CD4-positive, CD25-positive, alpha-beta regulatory T cell (primary cell): ENCODE data around the gene PEPD. TPM values are rescaled to one million over a fixed set of nuclear protein-coding genes. Genes with fewer than 3 reads are reported as not detected.
"Not testable (repeated sequence)": the region's sequence is repeated elsewhere in the genome, so short reads cannot be mapped to it uniquely, and the experiment has no call there.

Experiments
- ATAC-seq, 2 donors: fragments of 150-1000 bp; cut with Tn5 transposase; one replicate each; pipeline ENCODE4 v1.10.0; 2021; ENCODE audit warnings: low read depth in 2 of 2, moderate number of reproducible peaks in 2 of 2, moderate library complexity in 1 of 2
- DNase-seq, 3 donors: peaks; one replicate each; pipeline versions ENCODE4 v3.0.0 to v3.0.0-alpha.2; 2012 to 2022; ENCODE audit warnings: mixed read lengths in 1 of 3
- H3K27ac ChIP-seq: one replicate; pipeline ENCODE4 v1.7.0; 2013; ENCODE audit warnings: mild to moderate bottlenecking, low read length; ENCODE audit not compliant: insufficient read depth, poor library complexity, severe bottlenecking
- H3K27me3 ChIP-seq: one replicate; pipeline ENCODE4 v1.7.0; 2013; ENCODE audit warnings: low read length; ENCODE audit not compliant: control insufficient read depth, insufficient read depth
- H3K36me3 ChIP-seq: one replicate; pipeline ENCODE4 v1.7.0; 2013; ENCODE audit warnings: mild to moderate bottlenecking, low read length, moderate library complexity; ENCODE audit not compliant: control insufficient read depth, insufficient read depth
- H3K4me1 ChIP-seq: 2 replicates; pipeline ENCODE4 v1.7.0; 2013; ENCODE audit warnings: mild to moderate bottlenecking, low read length; ENCODE audit not compliant: insufficient read depth, control insufficient read depth, poor library complexity, severe bottlenecking
- H3K4me3 ChIP-seq: one replicate; pipeline ENCODE4 v1.7.0; 2013; ENCODE audit warnings: low read depth, mild to moderate bottlenecking, low read length, moderate library complexity
- H3K9me3 ChIP-seq, 2 experiments: 1 replicate in 1 of 2; 2 replicates in 1 of 2; pipeline ENCODE4 v1.7.0; 2013; ENCODE audit warnings: low read length in 2 of 2, mild to moderate bottlenecking in 1 of 2, moderate library complexity in 1 of 2; ENCODE audit not compliant: control insufficient read depth in 2 of 2
- H3K27ac Mint-ChIP-seq, 3 donors: one replicate each; pipeline ENCODE4 v1.8.0; 2020 to 2022; ENCODE audit warnings: mild to moderate bottlenecking in 3 of 3, mixed read lengths in 3 of 3, moderate library complexity in 2 of 3
- H3K27me3 Mint-ChIP-seq: one replicate; pipeline ENCODE4 v1.8.0; 2022; ENCODE audit warnings: mild to moderate bottlenecking, mixed read lengths
- H3K36me3 Mint-ChIP-seq: one replicate; pipeline ENCODE4 v1.8.0; 2020; ENCODE audit warnings: mixed read lengths
- H3K4me1 Mint-ChIP-seq, 4 donors: one replicate each; pipeline ENCODE4 v1.8.0; 2020 to 2022; ENCODE audit warnings: mixed read lengths in 4 of 4, mild to moderate bottlenecking in 1 of 4
- H3K4me3 Mint-ChIP-seq, 4 donors: one replicate each; pipeline ENCODE4 v1.8.0; 2020 to 2022; ENCODE audit warnings: mild to moderate bottlenecking in 4 of 4, mixed read lengths in 4 of 4, moderate library complexity in 3 of 4
- H3K9me3 Mint-ChIP-seq, 7 donors: one replicate each; pipeline ENCODE4 v1.8.0; 2020 to 2022; ENCODE audit warnings: mixed read lengths in 7 of 7, mild to moderate bottlenecking in 3 of 7, moderate library complexity in 2 of 7
- polyA plus RNA-seq, 4 donors: library from polyadenylated mRNA; unstranded; fragments of 300-500 nt; fragmentation: Illumina TruSeq; gene quantifications; one replicate each; pipeline ENCODE4 v1.2.3, GENCODE V29; 2021
- total RNA-seq: library from RNA; stranded (reverse); gene quantifications from one replicate; pipeline ENCODE4 v1.2.3, GENCODE V29; 2022

Gene PEPD
- total and polyA plus RNA-seq, 5 donors from 2014 or later, result 36.8 to 141 (median 109) TPM

DNA sequence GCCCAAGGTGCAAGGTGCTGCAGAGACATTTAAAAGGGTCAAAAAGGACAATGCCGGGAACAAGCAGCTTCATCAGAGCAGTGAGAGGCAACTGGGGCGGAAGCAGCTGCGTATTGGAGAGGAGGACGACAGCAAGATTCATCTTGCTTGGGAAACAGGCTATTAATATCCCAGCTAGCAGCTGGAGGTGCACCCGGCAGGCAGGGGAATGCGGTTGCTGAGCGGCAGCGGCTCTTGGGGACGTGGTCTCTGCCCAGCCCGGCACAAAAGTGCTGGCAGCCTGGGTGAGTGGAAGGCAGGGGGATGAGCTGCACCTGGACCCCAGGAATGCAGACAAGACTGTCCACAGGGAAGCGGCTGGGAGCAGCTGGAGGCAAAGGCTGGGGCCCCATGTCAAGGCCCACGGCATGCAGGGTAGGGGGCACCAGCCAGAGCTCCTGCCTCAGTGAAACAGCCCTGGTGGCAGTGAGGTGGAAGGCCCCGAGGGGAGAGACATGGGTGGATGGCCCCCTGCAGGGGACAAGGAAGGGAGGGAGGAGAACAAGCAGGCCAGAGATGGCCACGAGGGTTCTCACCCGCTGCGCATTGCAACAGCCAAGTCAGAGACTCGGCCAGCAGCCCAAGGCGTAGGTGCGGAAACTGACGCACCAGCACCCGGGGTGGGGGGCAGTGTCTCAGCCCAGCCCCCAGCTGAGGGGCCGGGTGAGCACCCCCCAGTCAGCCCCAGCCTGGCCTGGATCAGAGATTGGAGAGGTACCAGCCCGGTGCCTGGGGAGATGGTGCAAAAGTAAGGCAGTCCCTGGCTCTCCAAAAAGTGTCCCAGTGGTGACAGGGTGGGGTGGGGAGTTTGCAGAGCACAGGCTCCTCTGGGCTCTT lies 34.4 kb downstream of the PEPD start:
- peaks cover 0 to 2% (median 0%) of the 10 kb centered on the region in 4 donors for H3K4me1 Mint-ChIP-seq
- no peak overlapping the region for H3K27ac Mint-ChIP-seq
- peaks cover 0 to 10% (median 5%) of the 10 kb centered on the region in 7 donors for H3K9me3 Mint-ChIP-seq
- ATAC-seq (no peak), DNase-seq (no peak)
- no peaks in the 10 kb centered on the region for H3K27me3 Mint-ChIP-seq
- H3K4me3 ChIP-seq, result no peak overlapping the region
- H3K4me1 ChIP-seq, result no peaks in the 10 kb centered on the region
- H3K9me3 ChIP-seq, result peaks cover 0 to 8% of the 10 kb centered on the region in 2 experiments
- peaks cover 34% of the 10 kb centered on the region for H3K36me3 Mint-ChIP-seq
- H3K36me3 ChIP-seq, result no peaks in the 10 kb centered on the region
- H3K4me3 Mint-ChIP-seq, result no peak overlapping the region
- no peak overlapping the region for H3K27ac ChIP-seq
- no peaks in the 10 kb centered on the region for H3K27me3 ChIP-seq

DNA sequence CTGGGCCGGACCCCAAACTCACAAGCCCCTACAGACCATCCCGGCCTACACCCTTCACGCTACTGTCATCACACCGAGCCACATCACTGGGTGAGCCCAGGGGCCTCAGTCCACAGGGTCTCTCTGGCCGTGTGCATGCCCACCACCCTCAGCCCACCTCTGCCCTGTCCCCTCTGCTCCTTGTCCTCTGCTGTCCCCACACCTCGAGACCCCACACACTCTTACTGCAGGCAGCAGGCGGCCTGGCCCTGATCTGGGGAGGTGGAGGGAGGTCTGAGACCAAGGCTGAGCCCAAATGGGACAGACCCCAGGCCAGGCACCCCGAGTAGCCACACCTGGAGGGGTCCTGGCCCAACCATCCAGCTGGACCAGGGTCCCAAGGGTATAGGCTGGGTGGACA lies 35.2 kb downstream of the PEPD start:
- Histone ChIP-seq H3K27me3 (no peaks in the 10 kb centered on the region), H3K36me3 (no peaks in the 10 kb centered on the region), H3K9me3 (peaks cover 0 to 8% of the 10 kb centered on the region in 2 experiments), H3K27ac (no peak overlapping the region), H3K4me3 (no peak overlapping the region), H3K4me1 (no peaks in the 10 kb centered on the region)
- Mint-ChIP-seq H3K27me3 (no peaks in the 10 kb centered on the region), H3K27ac (no peak overlapping the region), H3K9me3 (peaks cover 0 to 10% (median 5%) of the 10 kb centered on the region in 7 donors), H3K4me3 (no peak overlapping the region), H3K4me1 (peaks cover 0 to 2% (median 0%) of the 10 kb centered on the region in 4 donors), H3K36me3 (peaks cover 31% of the 10 kb centered on the region)
- DNase-seq (no peak), ATAC-seq (no peak)

DNA sequence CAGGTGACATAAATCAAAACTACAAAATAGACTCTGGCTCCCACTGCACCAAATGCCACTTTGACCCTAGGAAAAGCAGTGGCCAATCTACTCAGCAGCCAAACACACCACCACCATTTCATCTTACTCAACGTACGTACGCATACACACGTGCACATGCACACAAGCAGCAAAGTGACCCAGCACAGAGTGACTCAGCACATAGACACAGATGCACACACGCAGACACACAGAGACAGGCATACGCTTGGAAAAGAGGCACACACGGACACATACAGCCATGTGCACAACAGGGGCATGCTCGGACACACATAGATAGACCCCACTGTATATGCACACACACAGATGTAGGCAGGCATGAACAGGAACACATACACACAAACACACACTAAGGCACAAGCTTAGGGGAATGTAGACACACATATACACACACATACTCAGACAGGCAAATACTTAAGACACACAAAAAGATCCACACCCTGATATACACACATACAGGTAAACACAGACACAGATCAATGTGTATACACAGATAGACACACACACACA lies 37.3 kb downstream of the PEPD start:
- H3K4me3 Mint-ChIP-seq, result no peak overlapping the region
- Histone ChIP-seq H3K4me1 (no peaks in the 10 kb centered on the region), H3K27me3 (no peaks in the 10 kb centered on the region), H3K36me3 (no peaks in the 10 kb centered on the region), H3K27ac (no peak overlapping the region), H3K9me3 (peaks cover 0 to 8% of the 10 kb centered on the region in 2 experiments), H3K4me3 (no peak overlapping the region)
- peaks cover 43% of the 10 kb centered on the region for H3K36me3 Mint-ChIP-seq
- peaks cover 0 to 10% (median 5%) of the 10 kb centered on the region in 7 donors for H3K9me3 Mint-ChIP-seq
- no peak overlapping the region for H3K27ac Mint-ChIP-seq
- DNase-seq (no peak), ATAC-seq (no peak)
- H3K4me1 Mint-ChIP-seq, result peaks cover 0 to 2% (median 0%) of the 10 kb centered on the region in 4 donors
- H3K27me3 Mint-ChIP-seq, result no peaks in the 10 kb centered on the region

DNA sequence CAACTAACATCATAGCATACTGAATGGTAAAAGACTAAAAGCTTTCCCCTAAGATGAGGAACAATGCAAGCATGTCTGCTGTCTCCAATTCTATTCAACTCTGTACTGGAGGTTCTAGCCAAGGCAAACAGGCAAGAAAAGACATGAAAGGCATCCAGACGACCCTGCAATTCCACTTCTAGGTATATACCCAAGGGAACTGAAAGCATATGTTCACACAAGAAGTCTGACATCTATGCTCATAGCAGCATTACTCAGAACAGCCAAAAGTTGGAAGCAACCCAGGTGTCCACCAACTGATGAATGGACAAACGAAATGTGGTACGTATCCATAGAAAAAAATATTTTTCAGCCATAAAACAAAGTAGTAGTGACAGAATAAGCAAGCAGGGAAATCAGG lies 39.1 kb downstream of the PEPD start:
- H3K4me3 Mint-ChIP-seq, result no peak overlapping the region
- peaks cover 0 to 10% (median 5%) of the 10 kb centered on the region in 7 donors for H3K9me3 Mint-ChIP-seq
- Histone ChIP-seq H3K4me1 (no peaks in the 10 kb centered on the region), H3K27me3 (no peaks in the 10 kb centered on the region), H3K4me3 (no peak overlapping the region), H3K9me3 (peaks cover 0 to 8% of the 10 kb centered on the region in 2 experiments), H3K36me3 (peaks cover 3% of the 10 kb centered on the region), H3K27ac (no peak overlapping the region)
- H3K36me3 Mint-ChIP-seq, result peaks cover 59% of the 10 kb centered on the region
- no peak overlapping the region for H3K27ac Mint-ChIP-seq
- DNase-seq (no peak), ATAC-seq (no peak)
- no peaks in the 10 kb centered on the region for H3K27me3 Mint-ChIP-seq
- H3K4me1 Mint-ChIP-seq, result peaks cover 0 to 2% (median 0%) of the 10 kb centered on the region in 4 donors

DNA sequence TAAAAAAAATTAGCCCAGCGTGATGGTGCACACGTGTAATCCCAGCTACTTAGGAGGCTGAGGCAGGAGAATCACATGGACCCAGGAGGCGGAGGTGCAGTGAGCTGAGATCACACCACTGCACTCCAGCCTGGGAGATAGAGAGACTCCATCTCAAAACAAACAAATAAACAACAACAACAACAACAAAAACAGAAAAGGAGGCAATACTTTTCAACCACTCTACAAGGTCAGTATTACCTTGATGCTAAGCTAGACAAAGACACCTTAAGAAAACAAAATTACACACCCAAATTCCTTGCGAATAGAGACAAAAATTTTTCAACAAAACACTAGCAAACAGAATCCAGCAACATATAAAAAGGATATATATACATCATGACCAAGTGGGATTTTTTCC lies 39.7 kb downstream of the PEPD start:
- peaks cover 0 to 2% (median 0%) of the 10 kb centered on the region in 4 donors for H3K4me1 Mint-ChIP-seq
- no peaks in the 10 kb centered on the region for H3K27me3 ChIP-seq
- no peaks in the 10 kb centered on the region for H3K27me3 Mint-ChIP-seq

DNA sequence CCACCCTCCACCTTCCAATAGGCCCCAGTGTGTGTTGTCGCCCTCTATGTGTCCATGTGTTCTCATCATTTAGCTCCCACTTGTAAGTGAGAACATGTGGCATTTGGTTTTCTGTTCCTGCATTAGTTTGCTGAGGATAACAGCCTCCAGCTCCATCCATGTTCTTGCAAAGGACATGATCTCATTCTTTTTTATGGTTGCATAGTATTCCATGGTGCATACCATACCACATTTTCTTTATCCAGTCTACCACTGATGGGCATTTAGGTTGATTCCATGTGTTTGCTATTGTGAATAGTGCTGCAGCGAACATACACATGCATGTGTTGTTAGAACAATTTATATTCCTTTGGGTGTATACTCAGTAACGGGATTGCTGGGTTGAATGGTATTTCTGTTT lies 42.0 kb downstream of the PEPD start:
- peaks cover 56% of the 10 kb centered on the region for H3K36me3 Mint-ChIP-seq
- not testable (repeated sequence) for H3K27ac Mint-ChIP-seq, H3K27me3 Mint-ChIP-seq

More for the DNA sequence above, 39.7 kb downstream of the PEPD start:
- H3K27ac ChIP-seq, result no peak overlapping the region
- peaks cover 0 to 8% of the 10 kb centered on the region in 2 experiments for H3K9me3 ChIP-seq
- no peak overlapping the region for H3K4me3 ChIP-seq
- Mint-ChIP-seq H3K9me3 (peaks cover 0 to 10% (median 5%) of the 10 kb centered on the region in 7 donors), H3K4me3 (no peak overlapping the region), H3K36me3 (peaks cover 65% of the 10 kb centered on the region), H3K27ac (no peak overlapping the region)
- peaks cover 8% of the 10 kb centered on the region for H3K36me3 ChIP-seq
- ATAC-seq (no peak), DNase-seq (no peak)
- H3K4me1 ChIP-seq, result no peaks in the 10 kb centered on the region

DNA sequence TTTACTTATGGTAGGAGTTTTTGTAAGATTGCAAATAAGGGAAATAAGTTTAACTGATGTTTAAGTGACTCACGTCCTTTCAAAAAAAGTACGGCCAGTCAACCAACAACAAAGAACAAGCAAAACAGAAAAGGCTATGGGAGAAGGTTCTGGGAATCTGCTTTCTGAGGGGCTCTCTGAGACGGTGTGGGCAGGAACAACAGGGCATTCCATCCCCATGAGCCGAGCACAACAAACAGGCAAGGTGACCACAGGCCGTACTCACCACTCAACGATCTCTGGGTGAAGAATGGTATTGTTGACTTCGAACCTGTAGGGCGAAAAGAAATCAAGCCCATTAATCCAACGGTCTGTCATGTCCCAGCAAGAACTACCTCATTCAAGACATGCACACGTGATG lies 43.8 kb downstream of the PEPD start:
- Histone ChIP-seq H3K27ac (no peak overlapping the region), H3K4me1 (no peaks in the 10 kb centered on the region), H3K36me3 (peaks cover 10% of the 10 kb centered on the region), H3K27me3 (no peaks in the 10 kb centered on the region), H3K9me3 (peaks cover 0 to 3% of the 10 kb centered on the region in 2 experiments), H3K4me3 (no peak overlapping the region)
- Mint-ChIP-seq H3K27ac (no peak overlapping the region), H3K9me3 (peaks cover 0 to 4% (median 2%) of the 10 kb centered on the region in 7 donors), H3K4me3 (no peak overlapping the region), H3K36me3 (peaks cover 52% of the 10 kb centered on the region), H3K4me1 (no peaks in the 10 kb centered on the region), H3K27me3 (no peaks in the 10 kb centered on the region)
- DNase-seq (no peak), ATAC-seq (no peak)

More for the DNA sequence above, 42.0 kb downstream of the PEPD start:
- not testable (repeated sequence) for H3K9me3 ChIP-seq, ATAC-seq, H3K9me3 Mint-ChIP-seq, H3K4me3 Mint-ChIP-seq, H3K4me1 Mint-ChIP-seq, H3K4me3 ChIP-seq, H3K27me3 ChIP-seq, H3K27ac ChIP-seq, DNase-seq, H3K4me1 ChIP-seq
- peaks cover 10% of the 10 kb centered on the region for H3K36me3 ChIP-seq
